Right ventricle myocardium inferior (tissue), 1 donor: ENCODE data around the gene PRSS27. TPM values are rescaled to one million over a fixed set of nuclear protein-coding genes. Genes with fewer than 3 reads are reported as not detected.
"Not testable (repeated sequence)": the region's sequence is repeated elsewhere in the genome, so short reads cannot be mapped to it uniquely, and the experiment has no call there.

Experiments used
- ATAC-seq: fragments of 200-7000 bp; cut with Tn5 transposase; one replicate; pipeline ENCODE4 v1.9.1; 2020; ENCODE audit warnings: mild to moderate bottlenecking, moderate library complexity
- DNase-seq: peaks from one replicate; pipeline ENCODE4 v3.0.0; 2021; ENCODE audit errors: missing footprints
- intact Hi-C: fragments of 100-400 bp; cut with DNase I; formaldehyde crosslinking; loops from one replicate; pipeline ENCODE4 v1.11.0; 2022
- total RNA-seq: library from RNA; stranded (reverse); fragmentation: NEBNext Ultra II Directional; extraction: Animal tissue kit (Norgen Biotek cat#: 25700); gene quantifications from one replicate; pipeline ENCODE4 v1.2.1, GENCODE V29; 2021
- donor health status: DM: no; HTN: yes; CAD: no; lungs with severe emphysema.

Gene PRSS27
- total RNA-seq, 1 donor from 2014 or later: 0.30 TPM

- DNase-seq (peak; percentile 80), ATAC-seq (peak; percentile 85)
- intact Hi-C loops: no loop called here
Measured at GRCh38 chr16:2702871-2703745, 16.9 kb downstream of the PRSS27 start.

GRCh38 chr16:2702438-2702825 is 17.6 kb downstream of the PRSS27 start:
- DNase-seq: peak; percentile 16
- ATAC-seq: no peak
- intact Hi-C loops: no loop called here

DNA sequence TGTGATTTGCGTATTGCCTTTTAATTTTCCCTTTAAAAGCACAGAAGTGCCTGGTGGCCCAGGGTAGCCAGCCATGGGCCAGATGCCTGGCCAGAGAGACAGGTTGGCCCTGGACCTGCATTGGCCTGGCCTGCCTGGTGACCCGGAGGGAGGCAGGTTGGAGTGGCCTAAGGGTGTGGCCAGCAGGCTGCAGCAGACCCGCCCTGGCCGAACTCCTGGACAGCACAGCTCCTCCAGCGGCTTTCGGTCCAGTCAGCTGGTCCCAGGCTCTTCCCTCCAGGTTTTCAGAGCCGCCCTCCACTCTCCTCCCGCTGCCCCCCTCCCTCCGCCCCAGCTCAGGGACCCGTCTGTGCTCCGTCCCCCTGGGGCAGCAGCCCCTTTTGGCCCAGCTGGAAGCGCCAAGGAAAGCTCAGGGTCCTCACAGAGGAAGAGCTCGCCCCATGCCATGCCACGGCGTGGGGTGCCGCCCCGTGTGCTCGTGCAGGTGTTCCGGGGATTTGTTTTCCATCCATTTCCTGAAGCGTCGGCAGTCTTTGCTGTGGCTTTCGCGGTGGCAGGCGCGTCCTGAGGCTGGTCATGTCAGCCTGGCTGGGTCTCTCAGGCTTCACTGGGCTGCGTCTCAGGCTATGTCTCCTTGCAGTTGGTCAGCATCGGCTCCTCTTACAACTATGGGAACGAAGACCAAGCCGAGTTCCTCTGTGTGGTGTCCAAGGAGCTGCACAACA is 18.1 kb downstream of the PRSS27 start:
- DNase-seq (peak; percentile 41), ATAC-seq (no peak)
- intact Hi-C loops: no loop called here

DNA sequence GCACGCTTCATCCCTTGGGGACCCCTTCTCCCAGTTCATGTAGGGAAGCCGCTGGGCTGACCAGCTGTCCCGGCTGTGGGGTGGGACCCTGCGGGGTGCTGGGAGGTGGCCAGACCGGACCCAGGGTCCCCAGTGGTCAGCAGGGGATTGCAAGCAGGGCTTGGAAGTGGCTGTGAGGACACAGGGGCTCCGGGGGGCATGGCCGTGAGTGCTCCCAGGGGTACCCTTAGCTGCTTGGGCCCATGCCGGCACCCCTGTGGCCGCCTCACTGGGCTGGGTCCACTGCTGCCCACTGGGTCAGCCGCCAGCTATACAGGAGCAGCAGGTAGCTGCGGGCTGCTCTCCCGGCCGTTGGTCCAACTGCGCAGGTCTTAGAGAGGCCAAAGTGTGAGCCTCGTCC is 18.8 kb downstream of the PRSS27 start:
- ATAC-seq (no peak), DNase-seq (peak; percentile 50)
- intact Hi-C loops: no loop called here

- DNase-seq: peak; percentile 50
- intact Hi-C loops: no loop called here
- no peak for ATAC-seq
Measured at GRCh38 chr16:2700786-2701185, 19.2 kb downstream of the PRSS27 start.

DNA sequence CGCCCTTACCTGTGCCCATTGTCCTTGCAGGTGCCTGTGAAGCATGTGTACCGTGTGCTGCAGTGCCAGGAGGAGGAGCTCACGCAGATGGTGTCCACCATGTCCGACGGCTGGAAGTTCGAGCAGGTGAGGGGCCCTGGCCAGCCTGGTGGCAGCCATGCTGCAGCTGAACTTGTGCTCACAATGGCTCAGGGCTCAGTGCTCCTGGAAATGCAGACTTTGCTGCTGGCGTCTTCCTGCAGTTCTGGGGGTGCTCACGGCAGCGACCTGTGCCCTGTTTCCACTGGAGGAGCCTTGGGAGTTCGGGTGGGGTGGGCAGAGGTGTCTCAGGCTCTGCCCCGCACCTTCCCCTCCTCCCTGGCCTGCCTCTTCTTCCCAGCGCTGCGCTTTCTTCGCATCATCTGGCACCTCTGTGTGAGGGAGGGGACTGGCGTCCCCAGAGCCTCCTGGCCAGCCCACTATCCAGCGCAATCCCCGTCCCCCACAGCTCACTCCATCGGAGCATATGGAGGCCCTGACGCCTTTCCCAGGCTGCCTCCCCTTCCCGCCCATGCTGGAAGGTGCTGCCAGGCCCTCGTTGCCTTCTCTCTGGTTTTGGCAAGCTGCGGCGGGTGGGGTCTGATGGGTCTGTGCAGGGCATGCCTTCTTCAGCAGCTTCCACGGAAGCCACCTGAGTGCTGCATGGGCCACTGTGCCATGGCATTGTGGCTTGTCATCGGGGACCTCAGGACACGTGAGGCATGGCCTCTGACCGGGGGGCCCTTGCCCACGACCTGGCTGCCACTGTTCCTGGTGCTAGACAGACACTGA is 20.0 kb downstream of the PRSS27 start:
- DNase-seq: peak; percentile 45
- intact Hi-C loops: loop anchor here (10.0 kb wide), 1 partner anchor 165 kb away; no protein-coding TSS in a partner anchor

GRCh38 chr16:2698965-2699750 is 20.9 kb downstream of the PRSS27 start:
- intact Hi-C loops: loop anchor here (10.0 kb wide), 1 partner anchor 166 kb away; no protein-coding TSS in a partner anchor
- DNase-seq (no peak), ATAC-seq (no peak)

More for the DNA sequence above, 20.0 kb downstream of the PRSS27 start:
- ATAC-seq: no peak

DNA sequence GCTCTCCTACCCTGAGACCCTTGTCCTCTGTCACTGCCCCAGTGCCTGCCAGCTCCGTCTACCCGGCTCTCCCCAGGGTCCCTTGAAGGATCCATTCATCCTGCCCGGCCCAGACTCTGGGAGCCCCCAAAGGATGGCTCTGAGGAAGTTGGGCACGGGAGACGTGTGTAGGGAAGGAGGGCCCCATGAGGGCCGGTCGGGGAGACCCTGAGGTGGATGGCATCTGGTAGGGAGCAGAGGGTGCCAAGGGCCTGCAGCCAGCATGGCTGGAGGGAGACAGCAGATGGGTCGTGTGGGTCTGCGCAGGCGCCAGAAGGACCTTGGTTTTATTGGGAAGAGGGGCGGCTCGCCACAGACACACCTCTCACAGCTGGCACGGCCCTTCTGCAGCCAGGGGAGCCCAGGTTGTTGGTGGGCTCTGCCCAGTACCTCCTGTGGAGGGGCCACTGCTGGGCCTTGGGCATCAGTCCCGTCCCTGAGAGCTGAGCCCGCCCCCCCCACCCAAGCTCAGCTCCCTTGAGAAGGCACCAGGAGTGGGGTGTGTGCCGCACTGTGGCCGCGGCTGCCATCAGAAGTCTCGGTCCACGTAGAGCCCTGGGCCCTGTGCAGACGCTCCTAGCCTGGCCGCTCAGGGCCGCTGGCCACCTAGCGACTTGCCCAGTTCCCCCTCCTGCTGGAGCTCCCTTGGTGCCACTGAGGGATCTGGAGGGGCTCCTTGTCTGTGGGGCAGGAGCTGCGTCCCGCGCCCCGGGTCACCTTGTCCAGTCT is 21.7 kb downstream of the PRSS27 start:
- no peak for ATAC-seq
- intact Hi-C loops: loop anchor here (10.0 kb wide), 1 partner anchor 167 kb away; no protein-coding TSS in a partner anchor
- no peak for DNase-seq

- intact Hi-C loops: loop anchor here (10.0 kb wide), 1 partner anchor 167 kb away; no protein-coding TSS in a partner anchor
- DNase-seq (no peak), ATAC-seq (no peak)
Measured at GRCh38 chr16:2697401-2697948, 22.5 kb downstream of the PRSS27 start.

- not testable (repeated sequence) for DNase-seq, ATAC-seq
- intact Hi-C loops: loop anchor here (10.0 kb wide), 1 partner anchor 168 kb away; no protein-coding TSS in a partner anchor
Measured at GRCh38 chr16:2696601-2697250, 23.3 kb downstream of the PRSS27 start.

DNA sequence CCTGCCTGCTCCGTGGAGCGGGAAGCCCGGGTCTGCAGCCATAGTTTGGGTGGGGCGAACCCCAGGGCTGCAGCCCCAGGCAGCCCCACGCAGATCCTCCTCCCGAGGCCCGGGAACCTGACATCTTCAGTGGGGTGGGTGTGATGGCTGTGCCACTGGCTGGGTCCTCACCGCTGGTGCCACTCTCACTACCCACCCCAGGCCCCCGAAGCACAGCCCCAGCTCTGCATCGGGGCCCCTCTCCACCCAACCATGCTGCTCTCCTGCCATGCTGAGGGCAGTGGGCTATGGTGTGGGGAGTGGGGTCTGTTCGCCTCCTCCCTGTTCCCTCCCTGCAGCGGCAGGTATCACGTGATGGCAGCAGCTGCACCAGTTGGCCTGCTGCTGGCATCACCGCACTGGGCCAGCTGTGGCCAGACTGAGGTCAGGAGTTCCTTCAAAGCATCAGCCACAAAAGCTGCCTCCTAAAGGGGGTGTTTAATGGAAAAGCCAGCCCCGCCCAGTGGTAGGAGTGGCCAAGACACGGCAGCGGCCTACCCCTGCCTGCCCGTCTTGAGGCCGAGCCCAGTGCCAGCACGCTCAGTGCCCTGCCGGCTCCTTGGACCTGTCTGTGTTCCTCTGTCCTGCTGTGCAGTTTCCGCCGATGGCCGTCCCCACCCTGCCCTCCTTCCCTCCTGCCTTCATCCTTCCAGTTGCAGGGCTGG is 26.9 kb downstream of the PRSS27 start:
- DNase-seq (peak; percentile 65), ATAC-seq (peak; percentile 1)
- intact Hi-C loops: loop anchor here (10.0 kb wide), 1 partner anchor 172 kb away; no protein-coding TSS in a partner anchor

GRCh38 chr16:2692251-2692947 is 27.6 kb downstream of the PRSS27 start:
- ATAC-seq (peak; percentile 82), DNase-seq (peak; percentile 60)
- intact Hi-C loops: loop anchor here (10.0 kb wide), 1 partner anchor 172 kb away; no protein-coding TSS in a partner anchor

GRCh38 chr16:2691491-2692248 is 28.4 kb downstream of the PRSS27 start:
- intact Hi-C loops: loop anchor here (10.0 kb wide), 1 partner anchor 173 kb away; no protein-coding TSS in a partner anchor
- ATAC-seq (peak; percentile 53), DNase-seq (peak; percentile 44)

DNA sequence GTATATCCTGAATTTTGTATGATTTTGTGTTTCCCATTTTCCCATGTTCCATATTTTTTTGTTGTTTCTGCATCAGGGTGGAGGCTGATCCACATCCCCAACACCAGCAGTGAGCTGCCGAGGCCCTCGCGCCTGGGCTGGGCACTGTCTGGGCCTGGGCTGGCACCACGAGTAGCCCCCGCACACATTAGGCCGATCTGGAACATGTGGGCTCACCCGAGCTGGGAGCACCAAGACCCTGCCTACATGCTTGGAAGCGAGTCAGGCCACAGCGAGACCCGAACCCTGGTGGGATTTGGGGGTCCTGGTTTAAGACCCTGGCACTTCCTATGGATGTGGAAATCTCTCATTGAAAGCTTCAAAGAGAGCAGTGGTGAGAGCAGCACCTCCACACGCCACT is 29.2 kb downstream of the PRSS27 start:
- DNase-seq (peak; percentile 26), ATAC-seq (no peak)
- intact Hi-C loops: loop anchor here (10.0 kb wide), 1 partner anchor 174 kb away; no protein-coding TSS in a partner anchor
